HG03025 (cell line): ENCODE data around the gene C2.

ENCODE experiments used
- ATAC-seq: cut with Tn5 transposase; IDR thresholded peaks from one replicate; pipeline ENCODE4 v1.9.1; 2021; ENCODE audit warnings: mild to moderate bottlenecking, moderate library complexity; ENCODE audit not compliant: unreplicated experiment, low FRiP score

The C2 gene

GRCh38 chr6:31927242-31927862, at the start of gene C2:
C2 (plus strand) TSS chr6:31927717; CDS start chr6:31927753, 36 bp downstream.
- ATAC-seq: no peak

GRCh38 chr6:31878222-31878621, 49.3 kb upstream of the C2 start:
- ATAC-seq: no peak

GRCh38 chr6:31878726-31879125, 48.8 kb upstream of the C2 start, which contains the start of gene SLC44A4:
SLC44A4 (minus strand) TSS chr6:31878997; CDS start chr6:31878980, 17 bp downstream.
- no peak for ATAC-seq

DNA sequence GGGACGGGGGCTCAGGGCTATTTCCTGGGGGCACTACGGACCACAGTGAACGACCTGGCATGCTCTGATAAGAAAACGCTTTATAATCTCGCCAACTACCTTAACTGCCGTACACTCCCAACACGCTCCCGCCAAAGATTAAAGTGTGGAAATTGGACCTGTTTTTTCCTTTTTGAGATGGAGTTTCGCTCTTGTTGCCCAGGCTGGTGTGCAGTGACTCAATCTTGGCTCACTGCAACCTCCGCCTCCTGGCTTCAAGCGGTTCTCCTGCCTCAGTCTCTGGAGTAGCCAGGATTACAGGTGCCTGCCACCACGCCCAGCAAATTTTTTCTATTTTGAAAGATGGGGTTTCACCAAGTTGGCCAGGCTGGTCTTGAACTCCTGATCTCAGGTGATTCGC, 48.4 kb upstream of the C2 start:
- no peak for ATAC-seq

DNA sequence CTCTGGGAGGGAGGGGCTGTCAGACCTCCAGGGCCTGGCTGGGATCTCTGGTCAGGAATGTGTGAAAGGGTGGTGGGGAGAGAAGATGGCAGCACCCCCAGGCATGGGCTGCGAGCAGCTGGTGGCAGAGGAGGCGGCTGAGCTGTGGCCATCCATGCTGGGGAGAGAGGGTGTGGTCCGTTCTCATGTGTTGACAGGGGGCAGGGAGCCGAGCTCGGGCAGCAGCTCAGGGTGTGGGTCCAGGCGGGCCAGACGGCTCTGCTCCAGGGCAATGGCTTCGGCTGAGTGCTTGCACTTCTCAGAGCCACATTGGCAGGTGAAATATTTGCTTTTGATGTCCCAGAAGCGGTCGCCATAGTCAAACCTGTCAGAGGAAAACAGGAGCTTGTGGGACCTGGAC, 47.6 kb upstream of the C2 start:
- no peak for ATAC-seq

GRCh38 chr6:31880616-31881015, 46.9 kb upstream of the C2 start:
- no peak for ATAC-seq

DNA sequence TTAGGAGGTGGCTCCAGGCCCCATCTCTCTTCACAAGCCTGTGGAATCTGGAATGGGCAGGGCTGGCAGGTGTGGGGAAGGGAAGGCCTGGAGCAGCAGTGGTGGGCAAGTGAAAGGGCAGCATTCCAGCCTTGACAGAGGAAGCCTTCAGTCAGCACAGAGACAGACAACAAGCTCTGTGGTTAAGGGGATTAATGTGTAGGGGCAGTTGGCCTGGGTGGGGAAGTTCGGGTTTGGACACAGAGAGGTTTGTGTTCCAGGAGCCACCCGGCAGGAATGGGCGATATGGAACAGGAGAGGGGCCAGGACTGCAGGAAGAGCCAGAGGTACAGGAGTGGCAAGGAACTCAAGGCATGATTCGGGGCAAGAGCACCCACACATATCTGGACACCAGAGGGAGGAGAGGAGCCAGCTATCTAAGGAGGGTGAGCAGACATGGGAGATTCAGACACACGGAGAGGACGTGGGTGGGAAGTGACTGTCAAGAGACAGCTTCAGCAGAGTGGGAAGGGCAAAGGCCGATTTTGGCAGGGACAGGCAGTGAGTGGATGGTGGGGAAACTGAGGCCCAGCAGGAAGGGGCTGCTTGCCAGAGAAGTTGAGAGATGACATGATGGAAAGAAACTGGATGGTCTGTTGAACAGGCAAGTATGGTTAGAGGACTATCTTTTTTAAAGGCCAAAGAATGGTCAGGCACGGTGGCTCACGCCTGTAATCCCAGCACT, 46.2 kb upstream of the C2 start:
- no peak for ATAC-seq

- no peak for ATAC-seq
Measured at GRCh38 chr6:31882344-31882743, 45.2 kb upstream of the C2 start.

GRCh38 chr6:31883676-31884075, 43.8 kb upstream of the C2 start:
- no peak for ATAC-seq

DNA sequence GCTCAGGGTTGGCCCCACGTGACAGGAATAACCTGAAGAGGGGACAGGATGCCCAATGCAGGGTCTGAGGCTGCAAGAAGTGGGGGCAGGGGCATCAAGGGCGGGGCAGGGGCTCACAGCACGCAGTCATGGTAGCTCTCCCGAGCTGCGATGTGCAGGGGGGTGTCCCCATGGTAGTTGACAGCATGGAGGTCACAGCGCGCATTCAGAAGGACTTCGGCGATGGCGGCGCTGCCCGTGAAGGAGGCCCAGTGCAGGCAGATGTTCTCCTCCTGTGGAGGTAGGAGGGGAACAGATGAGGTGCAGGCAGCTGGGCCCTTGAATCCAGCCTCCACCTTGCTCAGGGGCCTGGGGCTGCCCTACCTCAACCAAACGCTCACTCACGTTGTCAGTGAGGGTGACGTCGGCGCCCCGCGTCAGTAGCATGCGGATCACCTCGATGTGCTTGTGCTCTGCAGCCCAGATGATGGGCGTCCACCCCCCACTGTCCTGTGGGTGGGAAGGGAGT, 42.9 kb upstream of the C2 start:
- no peak for ATAC-seq

GRCh38 chr6:31886541-31886991, 41.0 kb upstream of the C2 start:
- ATAC-seq: no peak

DNA sequence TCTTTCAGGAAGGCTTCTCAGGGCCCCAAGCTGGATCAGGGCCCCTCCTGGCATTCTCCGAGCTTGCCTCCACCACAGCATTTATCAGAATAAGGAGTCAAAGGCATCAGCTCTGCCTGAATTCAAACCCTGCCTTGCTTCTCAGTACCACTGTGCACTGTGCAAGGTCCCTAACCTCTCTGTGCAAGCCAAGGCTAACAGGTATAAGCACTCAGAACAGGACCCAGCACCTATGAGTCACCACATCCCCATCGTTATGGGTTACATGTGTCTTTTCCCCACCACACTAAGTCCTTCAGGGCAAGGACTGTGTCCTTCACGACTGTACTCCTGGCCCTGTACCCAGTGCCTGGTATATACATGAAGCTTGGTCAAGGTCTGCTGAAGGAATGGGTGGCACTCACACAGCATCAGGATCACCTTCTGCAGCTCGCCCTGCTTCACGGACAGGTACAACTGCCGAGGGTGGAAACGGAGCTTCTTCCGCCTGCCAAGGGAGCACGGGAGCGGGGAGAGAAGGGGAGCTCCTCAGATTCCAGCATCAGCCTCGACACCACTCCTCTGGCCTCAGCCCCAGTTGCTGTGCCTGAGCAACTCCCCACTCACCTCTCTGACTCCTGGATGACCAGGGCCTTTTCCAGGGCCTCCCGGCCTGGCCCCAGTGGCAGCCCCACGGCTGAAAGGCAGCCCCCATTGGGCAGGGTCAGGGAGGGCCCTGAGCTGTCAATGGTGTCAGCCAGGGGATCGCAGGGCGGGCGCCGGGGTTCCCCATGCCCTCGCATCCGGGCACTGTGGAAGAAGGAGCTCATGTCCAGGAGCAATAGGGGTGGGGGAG, 40.1 kb upstream of the C2 start:
- no peak for ATAC-seq

- no peak for ATAC-seq
Measured at GRCh38 chr6:31888276-31889258, 39.0 kb upstream of the C2 start.

- ATAC-seq: no peak
Measured at GRCh38 chr6:31889331-31889972, 38.1 kb upstream of the C2 start.

- ATAC-seq: no peak
Measured at GRCh38 chr6:31892821-31893220, 34.7 kb upstream of the C2 start.

DNA sequence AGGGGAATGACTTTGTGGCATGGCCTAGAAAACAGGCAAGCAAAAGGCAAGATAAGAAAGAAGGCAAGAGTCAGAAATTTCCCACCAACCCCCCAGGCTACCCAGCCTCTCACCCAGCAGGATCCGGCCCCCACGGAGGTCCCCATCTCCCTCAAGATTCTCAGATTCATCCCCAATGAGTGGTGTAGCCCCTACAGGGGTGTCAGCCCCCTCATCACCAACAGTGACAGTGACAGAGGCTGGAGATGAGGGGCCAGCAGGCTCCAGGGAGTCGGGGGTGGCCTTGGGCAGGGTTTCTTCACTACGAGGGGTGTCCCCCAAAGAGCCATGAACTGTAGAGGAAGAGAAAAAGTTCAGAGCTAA, 31.0 kb upstream of the C2 start:
- ATAC-seq: no peak

- ATAC-seq: no peak
Measured at GRCh38 chr6:31896856-31897611, 30.5 kb upstream of the C2 start.

DNA sequence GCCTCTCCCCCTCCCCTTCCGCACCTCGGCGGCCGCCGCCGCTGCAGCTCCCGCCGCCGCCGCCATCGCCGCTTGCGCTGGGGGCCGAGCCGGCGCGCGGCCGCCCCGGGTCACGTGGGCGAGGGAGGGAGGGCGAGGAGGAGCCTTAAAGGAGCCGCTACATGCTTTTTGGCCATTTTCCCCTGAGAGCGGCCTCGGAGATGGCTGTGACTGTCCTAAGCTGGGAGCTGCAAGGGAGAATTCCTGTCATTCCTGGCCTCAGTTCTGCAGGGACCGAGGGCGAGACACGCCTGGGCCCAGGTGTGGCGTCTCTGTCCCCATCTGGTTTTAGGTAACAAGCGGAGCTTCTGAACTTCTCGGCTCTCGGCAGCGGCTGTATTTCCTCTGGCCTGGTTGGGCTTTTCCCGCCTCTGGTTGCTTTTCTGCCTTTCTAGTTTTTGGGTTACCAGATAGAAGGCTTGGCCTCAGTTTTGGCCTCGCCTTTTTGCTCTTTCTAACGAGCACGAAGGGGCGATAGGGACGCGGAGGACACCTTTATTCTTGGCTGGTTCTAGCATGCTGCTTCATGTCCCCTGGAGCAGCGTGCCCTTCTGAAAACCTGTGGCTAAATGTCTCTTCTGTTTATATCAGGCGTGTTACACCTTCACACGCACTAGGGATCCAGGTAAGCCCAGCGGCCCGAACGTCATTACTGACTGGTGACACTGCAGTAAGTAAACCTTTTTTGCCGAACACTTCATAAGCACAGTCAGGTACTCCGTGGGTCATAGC, 29.7 kb upstream of the C2 start, which contains the start of gene EHMT2:
Gene EHMT2 (minus strand): TSS at position 87 of the 771 bp plus-strand sequence. CDS start 21 bp downstream, at position 66.
- no peak for ATAC-seq
